Vagina (tissue), 2 donors: ENCODE results near the gene SMARCC2.

Source experiments
- POLR2AphosphoS5 ChIP-seq, 2 donors: sonication (generic); formaldehyde crosslinking; IDR thresholded peaks; one replicate each; pipeline ENCODE4 v1.9.0; 2017; ENCODE audit warnings: antibody characterized with exemption in 2 of 2, mild to moderate bottlenecking in 2 of 2, low read depth in 1 of 2; ENCODE audit not compliant: insufficient read depth in 1 of 2
- TF ChIP-seq, protein P1 (sequence below), 3 experiments: fragments of 450-650 bp in 2 of 3; fragments of 200-600 bp in 1 of 3; sonication (generic) in 1 of 3; IDR thresholded peaks; one replicate each; pipeline ENCODE4 v1.5.1; 2017 to 2019; ENCODE audit warnings: antibody characterized with exemption in 3 of 3, mild to moderate bottlenecking in 2 of 3, moderate library complexity in 2 of 3

DNA sequence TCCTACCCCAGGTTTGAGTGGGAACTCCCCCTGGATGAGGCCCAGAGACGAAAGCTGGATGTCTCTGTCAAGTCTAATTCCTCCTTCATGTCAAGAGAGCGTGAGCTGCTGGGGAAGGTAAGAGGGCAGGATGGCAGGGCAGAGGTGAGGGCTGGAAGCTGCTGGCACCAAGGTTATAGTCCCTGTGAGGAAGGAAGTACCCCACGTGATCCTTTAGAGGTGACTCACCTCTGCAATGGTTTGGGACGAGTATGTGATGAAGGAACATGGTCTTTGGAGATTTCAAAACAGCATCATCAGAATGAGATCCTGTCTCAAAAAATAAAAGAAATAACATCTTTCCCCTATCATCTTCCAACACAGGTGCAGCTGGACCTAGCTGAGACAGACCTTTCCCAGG, 46.1 kb downstream of the SMARCC2 start:
- TF ChIP-seq, protein P1, sequence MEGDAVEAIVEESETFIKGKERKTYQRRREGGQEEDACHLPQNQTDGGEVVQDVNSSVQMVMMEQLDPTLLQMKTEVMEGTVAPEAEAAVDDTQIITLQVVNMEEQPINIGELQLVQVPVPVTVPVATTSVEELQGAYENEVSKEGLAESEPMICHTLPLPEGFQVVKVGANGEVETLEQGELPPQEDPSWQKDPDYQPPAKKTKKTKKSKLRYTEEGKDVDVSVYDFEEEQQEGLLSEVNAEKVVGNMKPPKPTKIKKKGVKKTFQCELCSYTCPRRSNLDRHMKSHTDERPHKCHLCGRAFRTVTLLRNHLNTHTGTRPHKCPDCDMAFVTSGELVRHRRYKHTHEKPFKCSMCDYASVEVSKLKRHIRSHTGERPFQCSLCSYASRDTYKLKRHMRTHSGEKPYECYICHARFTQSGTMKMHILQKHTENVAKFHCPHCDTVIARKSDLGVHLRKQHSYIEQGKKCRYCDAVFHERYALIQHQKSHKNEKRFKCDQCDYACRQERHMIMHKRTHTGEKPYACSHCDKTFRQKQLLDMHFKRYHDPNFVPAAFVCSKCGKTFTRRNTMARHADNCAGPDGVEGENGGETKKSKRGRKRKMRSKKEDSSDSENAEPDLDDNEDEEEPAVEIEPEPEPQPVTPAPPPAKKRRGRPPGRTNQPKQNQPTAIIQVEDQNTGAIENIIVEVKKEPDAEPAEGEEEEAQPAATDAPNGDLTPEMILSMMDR (IDR thresholded peaks at IDR 0.05): no peak
- TF ChIP-seq POLR2AphosphoS5 (IDR thresholded peaks at IDR 0.05; ENCODE audit: insufficient read depth in 1 of 2, low read depth in 1 of 2): no peak
